HG02840 (cell line): ENCODE measurements around the gene ADAMTS15.

ENCODE experiments used
- ATAC-seq: cut with Tn5 transposase; IDR thresholded peaks from one replicate; pipeline ENCODE4 v1.9.1; 2021; ENCODE audit warnings: mild to moderate bottlenecking, moderate library complexity, moderate number of reproducible peaks; ENCODE audit not compliant: unreplicated experiment, low FRiP score

ADAMTS15 gene

GRCh38 chr11:130476200-130476921, 27.9 kb downstream of the ADAMTS15 start:
- ATAC-seq = no peak

- ATAC-seq = no peak
Measured at GRCh38 chr11:130476922-130477491, 28.6 kb downstream of the ADAMTS15 start.

GRCh38 chr11:130477586-130478203, 29.2 kb downstream of the ADAMTS15 start:
- no peak for ATAC-seq

- ATAC-seq = no peak
Measured at GRCh38 chr11:130478204-130478701, 29.8 kb downstream of the ADAMTS15 start.

- no peak for ATAC-seq
Measured at GRCh38 chr11:130478881-130479280, 30.4 kb downstream of the ADAMTS15 start.

GRCh38 chr11:130480186-130480585, 31.7 kb downstream of the ADAMTS15 start:
- no peak for ATAC-seq

GRCh38 chr11:130480711-130481140, 32.3 kb downstream of the ADAMTS15 start:
- no peak for ATAC-seq

GRCh38 chr11:130483124-130483523, 34.7 kb downstream of the ADAMTS15 start:
- no peak for ATAC-seq

GRCh38 chr11:130485983-130486382, 37.5 kb downstream of the ADAMTS15 start:
- no peak for ATAC-seq

GRCh38 chr11:130486391-130486836, 38.0 kb downstream of the ADAMTS15 start:
- no peak for ATAC-seq

- no peak for ATAC-seq
Measured at GRCh38 chr11:130486987-130487923, 38.8 kb downstream of the ADAMTS15 start.

GRCh38 chr11:130487924-130488815, 39.7 kb downstream of the ADAMTS15 start:
- ATAC-seq = no peak

GRCh38 chr11:130488848-130489584, 40.6 kb downstream of the ADAMTS15 start:
- ATAC-seq = no peak

- ATAC-seq = no peak
Measured at GRCh38 chr11:130489716-130490115, 41.3 kb downstream of the ADAMTS15 start.

- no peak for ATAC-seq
Measured at GRCh38 chr11:130490682-130491449, 42.4 kb downstream of the ADAMTS15 start.

- no peak for ATAC-seq
Measured at GRCh38 chr11:130498181-130498580, 49.7 kb downstream of the ADAMTS15 start.

GRCh38 chr11:130499828-130500227, 51.4 kb downstream of the ADAMTS15 start:
- ATAC-seq = no peak

GRCh38 chr11:130504317-130504716, 55.9 kb downstream of the ADAMTS15 start:
- ATAC-seq = no peak
